ENCODE results near the gene TTC3. TPM values are rescaled to one million over a fixed set of nuclear protein-coding genes. Genes with fewer than 3 reads are reported as not detected.

Gene TTC3
- total and polyA plus RNA-seq, 2 donors (not counting 1 experiment from before 2014, with no cell fraction given) = 42.0 to 163 TPM

DNA sequence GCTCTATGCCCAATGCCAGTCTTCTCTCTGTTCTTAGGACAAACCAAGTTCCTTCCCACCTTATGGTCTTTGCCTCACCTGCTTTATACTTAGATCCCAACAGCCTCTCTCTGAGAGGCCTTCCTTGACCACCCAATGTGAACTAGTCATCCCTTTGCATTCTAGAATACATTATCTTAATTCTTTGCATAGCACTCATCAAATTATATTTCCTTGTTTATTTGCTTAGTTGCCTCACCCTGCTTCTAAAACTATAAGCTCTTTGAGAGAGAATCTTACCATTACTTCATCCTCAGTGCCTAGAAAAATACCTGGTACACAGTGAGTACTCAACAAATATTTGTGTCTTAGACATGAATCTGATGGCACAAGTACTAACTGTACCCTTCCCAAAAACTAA is 8.2 kb upstream of the TTC3 start:
- no peaks in the 10 kb centered on the region for H3K9me3 Mint-ChIP-seq (ENCODE audit: insufficient read depth)
- no peaks in the 10 kb centered on the region for H3K27me3 ChIP-seq (replicated peaks in 1 of 4; ENCODE audit: control extremely low read depth in 1 of 4, control insufficient read depth in 3 of 4, insufficient read depth in 4 of 4, low read length in 3 of 4)
- no peak overlapping the region for H3K4me3 Mint-ChIP-seq
- H3K4me3 ChIP-seq (ENCODE audit: control extremely low read depth in 1 of 5, extremely low read depth in 1 of 5, insufficient read depth in 1 of 5, low read depth in 2 of 5, low read length in 4 of 5) = no peak overlapping the region
- H3K27me3 Mint-ChIP-seq = no peaks in the 10 kb centered on the region
- no peak overlapping the region for H3K4me2 ChIP-seq (replicated peaks; ENCODE audit: low read depth, low read length, poor library complexity, severe bottlenecking)
- intact Hi-C loops (cut with micrococcal nuclease) = no loop called here
- H3K27ac Mint-ChIP-seq = no peak overlapping the region
- ATAC-seq (ENCODE audit: low read depth) (no peak), DNase-seq (no peak)
- no peaks in the 10 kb centered on the region for H3K79me2 ChIP-seq (ENCODE audit: control insufficient read depth, insufficient read depth, low read length)
- H2AFZ ChIP-seq (ENCODE audit: insufficient read depth, low read depth, low read length, poor library complexity, severe bottlenecking) = no peak overlapping the region
- no peak overlapping the region for H3K27ac ChIP-seq (ENCODE audit: low read length in 2 of 2)
- no peaks in the 10 kb centered on the region for H3K4me1 ChIP-seq (ENCODE audit: control insufficient read depth in 2 of 2, insufficient read depth in 2 of 2, low read length in 2 of 2)
- no peaks in the 10 kb centered on the region for H4K20me1 ChIP-seq (ENCODE audit: control insufficient read depth, insufficient read depth, low read length, poor library complexity, severe bottlenecking)
- no peaks in the 10 kb centered on the region for H3K9me3 ChIP-seq (ENCODE audit: control extremely low read depth in 1 of 3, control insufficient read depth in 2 of 3, insufficient read depth in 1 of 3, low read length in 2 of 3)
- no peak for TF ChIP-seq EZH2 (IDR thresholded peaks at IDR 0.05; ENCODE audit: borderline replicate concordance, insufficient read depth, low read depth, low read length, poor library complexity, severe bottlenecking)
- TF ChIP-seq, protein P1, sequence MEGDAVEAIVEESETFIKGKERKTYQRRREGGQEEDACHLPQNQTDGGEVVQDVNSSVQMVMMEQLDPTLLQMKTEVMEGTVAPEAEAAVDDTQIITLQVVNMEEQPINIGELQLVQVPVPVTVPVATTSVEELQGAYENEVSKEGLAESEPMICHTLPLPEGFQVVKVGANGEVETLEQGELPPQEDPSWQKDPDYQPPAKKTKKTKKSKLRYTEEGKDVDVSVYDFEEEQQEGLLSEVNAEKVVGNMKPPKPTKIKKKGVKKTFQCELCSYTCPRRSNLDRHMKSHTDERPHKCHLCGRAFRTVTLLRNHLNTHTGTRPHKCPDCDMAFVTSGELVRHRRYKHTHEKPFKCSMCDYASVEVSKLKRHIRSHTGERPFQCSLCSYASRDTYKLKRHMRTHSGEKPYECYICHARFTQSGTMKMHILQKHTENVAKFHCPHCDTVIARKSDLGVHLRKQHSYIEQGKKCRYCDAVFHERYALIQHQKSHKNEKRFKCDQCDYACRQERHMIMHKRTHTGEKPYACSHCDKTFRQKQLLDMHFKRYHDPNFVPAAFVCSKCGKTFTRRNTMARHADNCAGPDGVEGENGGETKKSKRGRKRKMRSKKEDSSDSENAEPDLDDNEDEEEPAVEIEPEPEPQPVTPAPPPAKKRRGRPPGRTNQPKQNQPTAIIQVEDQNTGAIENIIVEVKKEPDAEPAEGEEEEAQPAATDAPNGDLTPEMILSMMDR (IDR thresholded peaks at IDR 0.05) = no peak
- peaks cover 2 to 21% of the 10 kb centered on the region in 2 experiments for H3K36me3 ChIP-seq (replicated peaks in 1 of 2; ENCODE audit: control extremely low read depth in 1 of 2, control insufficient read depth in 1 of 2, extremely low read depth in 1 of 2, insufficient read depth in 2 of 2, low read length in 1 of 2)
- H3K4me1 Mint-ChIP-seq = peaks cover 10% of the 10 kb centered on the region
- ChIA-PET CTCF (no interaction called here), POLR2A (no interaction called here)
- no peak overlapping the region for H3K9ac ChIP-seq (ENCODE audit: low read length)

DNA sequence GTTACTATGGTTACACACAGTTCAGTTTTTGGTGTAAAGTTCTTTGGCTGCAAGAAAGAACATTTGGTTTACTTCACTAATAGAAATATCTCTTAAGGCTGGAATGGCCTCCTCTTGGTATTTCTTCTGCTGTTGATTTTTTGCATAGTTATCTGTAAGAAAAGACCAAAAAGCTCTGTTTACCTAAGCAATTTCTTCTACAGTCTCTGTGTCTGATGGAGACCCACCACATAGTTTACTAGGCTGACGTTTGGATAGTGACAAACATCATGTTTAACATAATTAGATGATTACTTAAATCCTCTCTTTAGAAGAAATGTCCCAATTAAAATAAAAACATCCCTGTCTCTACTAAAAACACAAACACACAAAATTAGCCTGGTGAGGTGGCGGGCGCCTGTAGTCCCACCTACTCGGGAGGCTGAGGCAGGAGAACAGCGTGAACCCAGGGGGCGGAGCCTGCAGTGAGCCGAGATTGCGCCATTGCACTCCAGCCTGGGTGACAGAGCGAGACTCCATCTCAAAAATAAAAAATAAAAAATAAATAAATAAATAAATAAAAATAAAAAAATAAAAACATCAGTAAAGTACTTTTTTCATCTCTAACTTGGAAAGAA is 7.4 kb upstream of the TTC3 start:
- Mint-ChIP-seq H3K9me3 (ENCODE audit: insufficient read depth) (no peaks in the 10 kb centered on the region), H3K27ac (no peak overlapping the region), H3K4me1 (peaks cover 14% of the 10 kb centered on the region), H3K27me3 (no peaks in the 10 kb centered on the region), H3K4me3 (no peak overlapping the region)
- Histone ChIP-seq H3K9me3 (ENCODE audit: control extremely low read depth in 1 of 3, control insufficient read depth in 2 of 3, insufficient read depth in 1 of 3, low read length in 2 of 3) (no peaks in the 10 kb centered on the region), H3K4me1 (ENCODE audit: control insufficient read depth in 2 of 2, insufficient read depth in 2 of 2, low read length in 2 of 2) (no peaks in the 10 kb centered on the region), H3K9ac (ENCODE audit: low read length) (no peak overlapping the region), H3K27ac (ENCODE audit: low read length in 2 of 2) (no peak overlapping the region), H3K36me3 (replicated peaks in 1 of 2; ENCODE audit: control extremely low read depth in 1 of 2, control insufficient read depth in 1 of 2, extremely low read depth in 1 of 2, insufficient read depth in 2 of 2, low read length in 1 of 2) (peaks cover 2 to 21% of the 10 kb centered on the region in 2 experiments), H2AFZ (ENCODE audit: insufficient read depth, low read depth, low read length, poor library complexity, severe bottlenecking) (no peak overlapping the region), H3K4me2 (replicated peaks; ENCODE audit: low read depth, low read length, poor library complexity, severe bottlenecking) (no peak overlapping the region), H3K79me2 (ENCODE audit: control insufficient read depth, insufficient read depth, low read length) (no peaks in the 10 kb centered on the region), H3K27me3 (replicated peaks in 1 of 4; ENCODE audit: control extremely low read depth in 1 of 4, control insufficient read depth in 3 of 4, insufficient read depth in 4 of 4, low read length in 3 of 4) (no peaks in the 10 kb centered on the region), H4K20me1 (ENCODE audit: control insufficient read depth, insufficient read depth, low read length, poor library complexity, severe bottlenecking) (no peaks in the 10 kb centered on the region), H3K4me3 (ENCODE audit: control extremely low read depth in 1 of 5, extremely low read depth in 1 of 5, insufficient read depth in 1 of 5, low read depth in 2 of 5, low read length in 4 of 5) (no peak overlapping the region)
- ChIA-PET CTCF (no interaction called here), POLR2A (no interaction called here)
- no peak for TF ChIP-seq EZH2 (IDR thresholded peaks at IDR 0.05; ENCODE audit: borderline replicate concordance, insufficient read depth, low read depth, low read length, poor library complexity, severe bottlenecking)
- TF ChIP-seq, protein P1 (IDR thresholded peaks at IDR 0.05) = no peak
- DNase-seq (no peak), ATAC-seq (ENCODE audit: low read depth) (no peak)
- 100% methylated on average over 4 of the region's 9 CpGs for WGBS (ENCODE audit: insufficient coverage)
- intact Hi-C loops (cut with micrococcal nuclease) = no loop called here

Data from B cell (primary cell).